NCI-H1417 (cell line): ENCODE measurements around the gene KRTAP12-2.
"Not testable (repeated sequence)": the region's sequence is repeated elsewhere in the genome, so short reads cannot be mapped to it uniquely, and the experiment has no call there.

Source experiments
- DNase-seq, 3 experiments: peaks; one replicate each; lab custom pipeline; 2025; lab: John Stamatoyannopoulos, UW

The KRTAP12-2 gene

GRCh38 chr21:44684483-44684882 is 17.8 kb upstream of the KRTAP12-2 start:
- no peak for DNase-seq

DNA sequence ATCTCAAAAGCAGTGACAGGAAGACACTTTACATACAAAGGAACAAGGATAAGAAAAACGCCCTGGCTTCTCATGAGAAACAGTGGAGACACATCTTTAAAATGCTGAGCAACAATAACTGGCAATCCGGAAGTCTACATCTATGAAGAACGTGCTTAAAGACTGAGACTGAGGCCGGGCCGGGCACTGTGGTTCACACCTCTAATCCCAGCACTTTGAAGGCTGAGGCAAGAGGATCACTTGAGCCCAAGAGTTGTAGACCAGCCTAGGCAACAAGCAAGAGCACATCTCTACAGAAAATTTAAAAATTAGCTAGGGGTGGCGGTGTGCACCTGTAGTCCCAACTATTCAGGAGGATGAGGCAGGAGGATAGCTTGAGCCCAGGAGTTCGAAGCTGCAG is 17.4 kb upstream of the KRTAP12-2 start:
- DNase-seq = no peak

DNA sequence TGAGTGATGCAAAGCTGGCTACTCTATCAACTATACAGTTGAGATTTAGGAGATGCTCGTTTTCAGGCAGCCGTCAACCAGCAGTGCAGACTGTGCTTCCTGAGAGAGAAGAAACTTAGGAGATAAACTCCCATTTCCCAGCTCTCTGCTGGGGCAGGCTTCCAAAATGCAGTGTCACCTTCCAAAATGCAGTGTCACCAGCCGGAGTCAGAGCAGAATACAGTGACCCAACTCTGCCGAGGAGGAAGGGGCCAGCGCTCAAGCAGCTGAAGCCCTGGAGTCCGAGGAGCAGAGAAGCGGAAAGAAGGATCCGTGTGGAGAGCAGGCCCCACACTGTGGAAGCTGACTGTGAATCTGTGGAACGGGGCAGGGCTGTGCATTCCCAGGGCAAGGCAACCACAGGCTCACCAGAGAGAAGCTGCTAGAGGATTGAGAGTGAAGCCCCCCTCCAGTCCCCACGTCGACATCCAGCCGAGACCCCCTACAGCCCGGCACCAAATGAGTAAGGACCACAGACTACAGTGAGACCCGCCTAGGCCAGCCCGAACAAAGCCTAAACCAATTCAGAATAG is 15.9 kb upstream of the KRTAP12-2 start:
- peak in 1 of 3 experiments; percentile 68 for DNase-seq

DNA sequence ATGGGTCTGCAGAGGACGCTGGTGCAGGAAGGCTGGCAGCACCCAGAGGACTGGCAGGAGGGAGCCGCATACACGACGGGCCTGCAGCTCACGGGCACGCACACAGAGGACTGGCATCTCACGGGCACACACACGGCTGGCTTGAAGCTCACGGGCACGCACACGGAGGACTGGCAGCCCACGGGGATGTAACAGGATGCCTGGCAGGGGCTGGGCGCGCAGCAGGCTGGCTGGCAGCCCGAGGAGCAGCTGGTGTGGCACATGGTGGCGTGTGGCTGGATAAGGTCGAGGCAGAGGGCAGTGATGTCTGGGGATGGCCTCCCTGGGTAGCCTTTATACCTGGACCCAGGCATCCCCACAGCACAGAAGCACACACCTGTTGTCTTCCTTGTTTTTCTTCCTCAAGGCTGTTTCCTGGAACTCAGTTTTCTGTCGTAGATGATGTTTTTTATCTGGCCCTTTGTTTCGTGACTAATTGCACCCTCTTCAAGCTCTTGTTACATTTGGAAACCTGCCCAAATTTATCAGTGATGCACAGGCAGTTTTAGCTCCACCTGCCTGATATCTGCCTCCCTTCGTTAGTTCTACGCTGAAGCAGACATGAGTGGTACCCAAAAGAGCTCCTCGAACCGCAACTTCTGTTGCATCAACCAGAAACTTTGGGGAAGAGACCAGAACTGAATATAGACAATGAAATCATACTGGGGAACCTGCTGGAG is 15.3 kb upstream of the KRTAP12-2 start, which contains the start of gene KRTAP12-1:
Gene KRTAP12-1, minus strand, starts transcription at position 303 of the 719 bp plus-strand sequence. Its CDS starts 40 bp downstream, at position 263.
- peak; percentile 93 to 98 (median 94) for DNase-seq

- DNase-seq = no peak
These were observed 14.4 kb upstream of the KRTAP12-2 start for GRCh38 chr21:44681152-44681551.

DNA sequence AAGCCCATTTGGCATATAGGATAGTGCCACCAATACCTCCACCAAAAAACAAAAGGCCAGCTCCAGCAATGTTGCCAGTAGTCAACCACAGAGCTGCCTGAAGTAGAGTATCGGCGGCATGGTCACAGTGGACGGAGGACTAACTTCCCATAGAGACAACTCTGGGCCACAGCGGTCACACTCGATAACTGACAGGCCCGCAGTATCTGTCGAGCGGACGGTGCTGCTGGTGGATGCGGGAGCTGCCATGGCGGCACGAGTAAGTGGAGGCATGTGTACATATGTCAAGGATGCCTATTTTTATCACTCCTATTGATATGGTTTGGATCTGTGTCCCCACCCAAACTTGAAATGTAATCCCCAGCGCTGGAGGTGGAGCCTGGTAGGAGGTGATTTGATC is 11.2 kb upstream of the KRTAP12-2 start:
- no peak for DNase-seq

- no peak for DNase-seq
These were observed 5.2 kb upstream of the KRTAP12-2 start for GRCh38 chr21:44671911-44672310.

- DNase-seq = no peak
These were observed 4.1 kb upstream of the KRTAP12-2 start for GRCh38 chr21:44670642-44671432.

GRCh38 chr21:44667612-44668011 is 885 bp upstream of the KRTAP12-2 start:
- no peak for DNase-seq

DNA sequence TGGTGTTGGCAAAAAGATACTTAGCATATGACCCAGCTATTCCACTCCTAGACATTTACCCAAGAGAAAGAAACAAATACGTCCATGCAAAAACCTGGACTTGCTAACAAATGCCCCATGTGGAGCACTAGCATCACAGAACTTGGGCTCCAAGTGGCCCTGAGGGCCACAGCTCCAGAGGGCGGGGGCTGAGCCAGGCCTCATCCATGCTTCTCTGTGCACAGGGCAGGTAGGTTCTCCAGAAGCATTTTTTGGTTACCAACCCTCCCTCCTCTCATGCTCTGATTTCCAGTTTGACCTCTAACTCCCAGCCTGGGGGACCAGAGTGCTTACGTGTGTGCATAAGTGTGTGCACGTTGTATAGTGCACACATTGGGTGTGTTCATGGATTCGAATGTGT is 2.0 kb downstream of the KRTAP12-2 start:
- no peak for DNase-seq

GRCh38 chr21:44661567-44661966 is 5.2 kb downstream of the KRTAP12-2 start:
- not testable (repeated sequence) for DNase-seq

- DNase-seq = no peak
These were observed 7.7 kb downstream of the KRTAP12-2 start for GRCh38 chr21:44658913-44659595.

- DNase-seq = no peak
These were observed 8.2 kb downstream of the KRTAP12-2 start for GRCh38 chr21:44658541-44658910.

DNA sequence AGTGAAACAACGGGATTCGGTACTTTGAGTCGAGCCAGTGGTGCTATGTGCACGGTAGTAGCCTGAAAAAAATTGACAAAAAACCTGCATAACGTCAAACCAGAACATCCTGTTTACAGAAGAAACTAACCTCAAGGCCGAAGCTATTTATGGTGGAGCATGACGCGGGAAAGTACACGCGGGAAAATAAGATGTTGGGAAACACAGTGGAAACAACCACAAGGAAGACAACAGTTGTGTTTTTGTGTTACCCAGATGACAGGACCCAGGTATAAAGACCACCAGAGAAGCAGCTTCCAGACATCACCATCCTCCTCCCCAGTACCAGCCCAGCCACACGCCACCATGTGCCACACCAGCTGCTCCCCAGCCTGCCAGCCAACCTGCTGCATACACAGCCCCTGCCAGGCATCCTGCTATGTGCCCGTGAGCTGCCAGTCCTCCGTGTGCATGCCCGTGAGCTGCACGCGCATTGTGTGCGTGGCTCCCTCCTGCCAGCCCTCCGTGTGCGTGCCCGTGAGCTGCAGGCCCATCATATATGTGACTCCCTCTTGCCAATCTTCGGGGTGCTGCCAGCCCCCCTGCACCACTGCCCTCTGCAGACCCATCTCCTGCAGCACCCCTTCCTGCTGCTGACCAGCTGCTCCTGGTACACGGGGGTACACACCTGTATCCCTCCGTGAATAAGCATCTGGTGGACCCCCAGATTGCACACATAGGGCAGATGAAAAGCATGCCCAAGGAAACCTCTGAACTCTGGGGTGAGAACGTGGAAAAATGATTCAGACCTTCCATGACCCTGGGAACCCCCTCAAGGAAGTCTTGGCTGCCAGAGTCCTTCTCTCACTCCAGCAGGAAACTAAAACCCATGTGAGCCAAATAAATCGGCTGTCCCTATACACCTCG is 8.8 kb downstream of the KRTAP12-2 start, which contains the start of gene KRTAP12-3:
Gene KRTAP12-3, plus strand, starts transcription at position 298 of the 906 bp plus-strand sequence. Its CDS starts 48 bp downstream, at position 346.
- DNase-seq = no peak

- DNase-seq = no peak
These were observed 9.9 kb downstream of the KRTAP12-2 start for GRCh38 chr21:44656868-44657267.

- DNase-seq = no peak
These were observed 12.1 kb downstream of the KRTAP12-2 start, which contains the start of gene KRTAP12-4 for GRCh38 chr21:44654576-44655175. Gene KRTAP12-4 (minus strand): TSS chr21:44654659. CDS start chr21:44654614, 45 bp downstream.

DNA sequence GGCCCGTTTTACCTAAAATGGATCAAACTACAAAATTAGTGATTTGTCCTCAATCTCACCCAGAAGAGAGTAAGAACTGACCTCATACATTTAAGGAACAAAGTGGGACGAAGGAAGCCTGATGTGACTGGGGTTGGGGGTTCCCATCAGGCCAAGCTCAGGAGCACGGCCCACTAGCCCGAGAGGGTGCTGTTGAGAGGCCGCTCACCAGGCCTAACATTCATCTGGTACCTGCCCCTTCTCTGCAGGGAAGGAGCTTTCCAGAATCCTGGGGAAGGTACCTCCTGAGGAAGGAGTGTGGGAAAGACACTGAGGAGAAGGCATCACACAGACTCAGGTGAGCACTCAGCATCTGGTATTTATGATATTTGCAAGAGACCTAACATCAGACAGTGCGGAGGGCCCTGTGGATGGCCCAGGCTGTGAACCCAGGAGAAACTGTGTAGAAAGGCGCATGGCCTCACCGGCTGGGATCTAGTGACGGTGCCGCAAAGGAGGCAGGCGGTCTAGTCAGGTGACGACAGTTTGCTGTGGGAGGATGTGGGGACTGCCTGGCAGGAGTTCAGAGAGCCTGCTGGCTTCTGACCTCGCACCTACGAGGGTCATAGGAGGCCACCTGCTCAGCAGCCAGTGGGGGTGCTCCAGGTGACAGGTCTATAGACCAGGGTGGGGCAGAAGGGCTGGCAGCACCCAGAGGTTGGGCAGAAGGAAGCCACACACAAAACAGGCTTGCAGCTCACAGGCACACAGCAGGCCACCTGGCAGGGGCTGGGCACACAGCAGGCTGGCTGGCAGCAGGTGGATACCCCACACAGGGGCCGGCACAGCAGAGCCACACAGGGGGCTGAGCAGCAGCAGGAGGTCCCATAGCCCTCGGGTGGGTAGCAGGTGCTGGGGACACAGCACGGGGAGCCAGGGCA is 12.8 kb downstream of the KRTAP12-2 start:
- peak in 2 of 3 experiments; percentile 91 to 95 for DNase-seq

GRCh38 chr21:44653123-44653522 is 13.6 kb downstream of the KRTAP12-2 start:
- DNase-seq = peak in 2 of 3 experiments; percentile 71 to 85

DNA sequence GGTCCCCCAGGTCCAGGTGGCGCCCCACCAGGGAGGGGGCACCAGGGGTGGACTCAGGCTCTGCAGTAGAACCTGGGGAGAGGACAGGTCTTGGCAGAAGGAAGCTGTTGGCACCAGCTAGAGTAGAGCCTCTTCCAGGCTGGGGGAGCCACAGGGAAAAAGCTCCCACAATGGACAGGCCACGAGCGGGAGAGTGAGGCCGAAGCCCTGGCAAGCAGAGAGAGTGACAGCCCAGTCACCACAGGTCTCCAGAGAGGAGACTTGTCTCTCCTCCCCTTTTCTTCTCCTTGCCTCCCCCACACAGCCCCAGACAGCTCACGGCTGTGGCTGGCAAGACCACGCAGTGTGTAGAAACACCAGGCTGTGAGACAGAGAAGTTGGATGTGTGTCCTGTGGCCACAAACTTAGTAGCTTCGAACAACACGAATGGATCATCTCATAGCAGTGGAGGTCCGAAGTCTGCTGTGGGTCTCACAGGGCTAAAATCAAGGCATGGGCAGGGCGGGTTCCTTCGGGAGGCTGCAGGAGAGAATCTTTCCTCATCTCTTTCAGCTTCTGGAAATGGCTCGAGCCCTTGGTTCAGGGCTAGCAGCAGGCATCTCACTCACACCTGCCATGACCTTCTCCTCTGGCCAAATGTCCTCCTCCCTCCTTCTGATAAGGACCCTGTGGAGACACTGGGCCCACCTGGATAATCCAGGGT is 15.6 kb downstream of the KRTAP12-2 start:
- DNase-seq = no peak
